HG02678 (cell line): ENCODE data around the gene RAB34.

ENCODE experiments used
- ATAC-seq: cut with Tn5 transposase; IDR thresholded peaks from one replicate; pipeline ENCODE4 v1.9.1; 2021; ENCODE audit warnings: mild to moderate bottlenecking, moderate library complexity; ENCODE audit not compliant: unreplicated experiment

The RAB34 gene

GRCh38 chr17:28712705-28713415, 4.8 kb downstream of the RAB34 start:
- no peak for ATAC-seq

GRCh38 chr17:28712032-28712704, 5.5 kb downstream of the RAB34 start:
- no peak for ATAC-seq

GRCh38 chr17:28711723-28712031, 6.0 kb downstream of the RAB34 start, which contains the start of gene PROCA1:
Gene PROCA1 (minus strand): TSS chr17:28711888. CDS start chr17:28711660, 228 bp downstream.
- ATAC-seq, result peak; percentile 14

- ATAC-seq, result peak; percentile 87
Observed at GRCh38 chr17:28710861-28711722, 6.6 kb downstream of the RAB34 start.

- ATAC-seq, result no peak
Observed at GRCh38 chr17:28707339-28707720, 10.3 kb downstream of the RAB34 start.

GRCh38 chr17:28706471-28707338, 11.0 kb downstream of the RAB34 start:
- ATAC-seq, result no peak

- ATAC-seq, result no peak
Observed at GRCh38 chr17:28705728-28706334, 11.8 kb downstream of the RAB34 start.

- ATAC-seq, result no peak
Observed at GRCh38 chr17:28705074-28705659, 12.5 kb downstream of the RAB34 start.

- ATAC-seq, result no peak
Observed at GRCh38 chr17:28704219-28704858, 13.3 kb downstream of the RAB34 start.

- no peak for ATAC-seq
Observed at GRCh38 chr17:28703552-28704218, 14.0 kb downstream of the RAB34 start.

- no peak for ATAC-seq
Observed at GRCh38 chr17:28702752-28703150, 14.9 kb downstream of the RAB34 start.

- no peak for ATAC-seq
Observed at GRCh38 chr17:28702026-28702751, 15.5 kb downstream of the RAB34 start.

GRCh38 chr17:28700830-28701492, 16.7 kb downstream of the RAB34 start:
- ATAC-seq, result no peak

- ATAC-seq, result no peak
Observed at GRCh38 chr17:28700278-28700677, 17.4 kb downstream of the RAB34 start.

- no peak for ATAC-seq
Observed at GRCh38 chr17:28698253-28698941, 19.3 kb downstream of the RAB34 start.

GRCh38 chr17:28693869-28694268, 23.8 kb downstream of the RAB34 start:
- ATAC-seq, result no peak

- no peak for ATAC-seq
Observed at GRCh38 chr17:28689011-28689410, 28.7 kb downstream of the RAB34 start.
